GM19239 (cell line): Measurements from ENCODE around the gene ZFYVE21.

Source experiments
- DNase-seq: peaks from one replicate; pipeline ENCODE4 v3.0.0; 2011; ENCODE audit warnings: low spot score; ENCODE audit not compliant: insufficient read length
- FAIRE-seq: peaks from 2 replicates; lab custom pipeline; 2011; peaks lifted over from hg19 to GRCh38; lab: Jason Lieb, UNC

The ZFYVE21 gene

DNA sequence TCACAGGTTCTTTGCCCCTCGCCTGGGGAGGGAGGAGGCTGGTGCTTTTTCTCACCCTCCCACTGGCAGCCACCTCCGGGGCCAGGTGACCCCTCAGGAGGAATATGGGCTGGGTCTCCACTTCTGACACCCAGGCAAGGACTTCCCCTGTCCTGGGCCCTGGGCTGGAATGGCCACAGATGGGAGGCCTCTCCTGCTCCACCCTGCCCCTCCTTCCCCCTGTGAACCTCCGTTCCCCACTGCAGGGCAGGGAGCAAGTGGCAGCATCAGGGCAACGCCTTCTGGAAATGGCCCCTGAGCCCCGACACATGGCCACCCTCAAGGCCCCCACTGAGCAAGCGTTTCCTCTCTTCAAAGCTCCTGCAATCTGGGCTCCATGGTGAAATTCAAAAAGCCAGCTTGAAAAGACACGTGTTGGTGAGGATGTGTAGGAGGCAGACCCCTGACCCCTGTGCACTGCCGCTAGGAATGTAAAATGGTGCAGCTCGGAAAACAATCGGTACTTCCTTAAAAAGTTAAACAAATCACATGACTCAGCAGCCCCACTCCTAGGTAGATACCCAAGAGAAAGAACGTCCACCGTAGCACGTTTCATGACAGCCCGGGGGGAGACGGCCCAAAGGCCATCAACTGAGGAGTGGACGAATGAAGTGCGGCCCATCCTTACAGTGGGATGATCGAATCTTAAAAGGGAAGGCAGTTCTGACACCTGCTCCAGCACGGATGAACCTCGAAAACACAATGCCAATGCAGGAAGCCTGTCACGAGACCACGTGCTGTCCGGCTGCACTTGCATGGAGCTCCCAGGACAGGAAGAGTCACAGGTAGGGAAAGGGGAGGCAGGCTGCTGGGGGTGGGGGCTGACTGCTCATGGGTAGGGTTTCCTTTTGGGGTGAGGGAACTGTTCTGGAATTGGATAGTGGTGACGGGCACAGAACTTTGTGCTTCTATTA, 11.9 kb upstream of the ZFYVE21 start:
- FAIRE-seq, result no peak
- no peak for DNase-seq

GRCh38 chr14:103704708-103705107, 10.9 kb upstream of the ZFYVE21 start:
- DNase-seq (no peak), FAIRE-seq (no peak)

DNA sequence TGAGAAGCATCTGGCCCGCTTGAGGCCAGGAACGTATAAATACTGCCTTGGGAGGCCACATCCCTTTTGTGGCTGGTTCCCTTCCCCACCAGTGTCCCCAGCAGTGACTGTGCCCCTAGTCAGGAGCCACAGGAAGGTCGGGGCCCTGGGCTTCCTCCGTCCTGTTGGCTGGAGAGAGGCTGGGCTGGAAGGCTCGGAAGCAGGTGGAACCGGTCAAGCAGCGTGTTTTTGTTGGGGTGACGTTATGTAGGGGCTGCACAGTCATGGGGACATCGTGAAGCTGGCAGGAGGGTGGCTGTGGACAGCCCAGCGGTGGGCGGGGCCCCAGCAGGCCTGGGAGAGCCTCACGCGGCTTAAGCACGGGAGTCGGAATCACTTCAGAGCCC, 10.5 kb upstream of the ZFYVE21 start:
- no peak for FAIRE-seq

DNA sequence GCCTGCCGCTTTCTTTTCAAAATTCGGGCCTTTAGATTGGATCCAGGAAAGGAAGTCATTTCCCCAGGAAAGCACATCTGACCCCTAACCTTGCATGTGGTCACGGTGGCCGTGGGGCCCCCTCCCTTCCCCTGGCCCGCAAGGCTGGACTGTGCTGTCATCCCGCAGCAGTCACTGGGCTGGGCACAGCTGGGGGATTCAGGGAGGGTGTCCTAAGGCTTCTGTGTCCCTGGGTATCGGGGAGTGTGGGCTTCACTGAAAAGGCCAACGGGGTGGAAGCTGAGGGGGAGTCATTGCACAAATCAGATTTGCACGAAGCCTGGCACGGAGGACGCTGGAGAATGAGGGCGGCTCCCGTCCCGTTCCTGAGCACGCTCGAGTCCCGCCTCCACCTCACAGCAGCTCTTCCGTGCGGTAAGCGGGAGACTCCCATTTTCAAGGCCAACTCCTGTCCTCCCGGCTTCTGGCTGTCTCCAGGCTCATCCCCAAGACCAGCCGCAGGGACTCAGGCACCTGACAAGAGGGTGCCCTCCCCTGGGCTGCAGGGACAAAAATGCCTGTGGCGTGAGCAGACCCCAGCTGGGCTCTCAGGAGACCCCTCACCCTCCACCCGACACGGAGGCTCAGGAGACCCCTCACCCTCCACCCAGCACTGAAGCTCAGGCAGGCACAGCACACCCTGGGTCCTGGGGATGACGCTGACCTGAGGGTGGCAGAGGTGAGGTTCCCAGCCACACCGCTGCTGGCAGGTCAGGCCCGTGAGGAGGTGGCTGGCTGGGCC, 9.9 kb upstream of the ZFYVE21 start:
- FAIRE-seq (no peak), DNase-seq (no peak)

More for the DNA sequence above, 10.5 kb upstream of the ZFYVE21 start:
- DNase-seq, result no peak

GRCh38 chr14:103706551-103707328, 8.9 kb upstream of the ZFYVE21 start:
- DNase-seq (no peak), FAIRE-seq (no peak)

- FAIRE-seq (no peak), DNase-seq (no peak)
Observed at GRCh38 chr14:103707329-103708263, 8.0 kb upstream of the ZFYVE21 start.

DNA sequence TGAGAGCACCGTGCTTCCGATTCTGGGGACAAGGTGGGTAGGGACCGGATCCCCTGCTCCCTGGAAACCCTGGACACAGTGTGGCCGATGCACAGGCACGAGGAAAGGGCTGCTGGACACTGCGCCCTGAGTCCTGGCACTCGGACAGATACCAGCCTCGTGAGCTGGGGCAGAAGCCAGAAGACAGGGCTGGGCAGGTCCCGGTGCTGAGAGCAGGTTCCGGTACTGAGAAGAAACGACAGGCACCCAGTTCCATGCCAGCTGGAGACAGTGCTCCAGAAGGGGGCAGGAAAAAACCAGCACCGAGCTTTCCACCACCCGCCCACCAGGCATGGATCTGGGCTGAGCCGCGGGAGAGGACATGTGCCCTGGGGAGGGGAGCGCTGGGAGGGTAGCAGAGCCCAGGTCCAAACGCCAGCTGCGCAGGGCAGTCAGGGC, 6.8 kb upstream of the ZFYVE21 start:
- no peak for FAIRE-seq
- DNase-seq, result no peak

DNA sequence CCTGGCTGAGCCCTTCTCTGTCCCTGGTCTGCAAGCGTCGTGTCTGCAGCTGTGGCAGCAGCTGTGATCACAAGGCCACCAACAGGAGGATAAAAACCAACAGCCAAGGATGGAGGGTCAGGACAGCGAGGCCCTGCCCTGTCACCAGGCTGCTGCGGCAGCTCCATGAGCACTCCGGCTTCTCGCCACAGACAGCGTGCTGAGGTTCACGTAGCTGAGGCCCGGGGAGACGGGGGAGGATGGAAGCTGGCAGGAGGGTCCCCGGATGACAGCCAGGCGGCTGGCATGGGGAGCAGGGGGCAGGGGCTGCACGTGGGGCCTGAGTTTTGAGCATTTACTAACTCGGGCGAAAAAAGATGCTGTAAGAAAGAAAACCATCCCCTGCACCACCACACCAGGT, 5.8 kb upstream of the ZFYVE21 start:
- DNase-seq (no peak), FAIRE-seq (no peak)

- no peak for DNase-seq
- FAIRE-seq, result no peak
Observed at GRCh38 chr14:103710771-103711377, 4.7 kb upstream of the ZFYVE21 start.

- no peak for DNase-seq
Observed at GRCh38 chr14:103711516-103712431, 3.8 kb upstream of the ZFYVE21 start.

DNA sequence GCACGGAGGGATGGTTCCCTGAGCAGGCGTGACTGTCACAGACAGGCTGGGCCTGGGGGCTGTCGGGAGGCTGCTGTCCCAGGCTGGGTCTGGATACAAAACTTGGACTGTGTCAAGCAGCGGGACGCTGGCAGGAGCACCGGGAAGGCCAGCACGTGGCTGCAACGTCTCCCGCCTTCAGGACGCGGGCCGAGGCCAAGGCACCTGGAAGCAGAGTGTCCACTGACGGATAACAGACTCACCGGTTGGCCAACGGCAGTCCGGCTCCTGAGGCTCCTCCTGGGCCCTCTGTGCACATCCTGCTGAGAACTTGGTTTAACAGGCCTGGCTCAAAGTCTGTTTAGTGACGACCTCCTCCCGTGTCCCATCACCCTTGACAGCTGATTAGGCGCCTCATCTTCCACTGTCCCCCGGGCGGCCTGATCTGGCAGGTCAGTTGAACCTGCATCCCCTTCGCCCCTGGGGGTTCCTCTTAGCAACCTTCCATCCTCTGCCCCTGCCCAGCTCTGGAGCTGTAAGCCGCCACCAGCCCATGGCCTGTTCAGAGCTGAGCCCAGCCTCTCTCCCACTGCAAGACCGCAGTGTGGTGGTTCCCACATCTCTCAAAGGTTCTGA, 2.9 kb upstream of the ZFYVE21 start:
- FAIRE-seq (no peak), DNase-seq (no peak)

More at GRCh38 chr14:103711516-103712431, 3.8 kb upstream of the ZFYVE21 start:
- no peak for FAIRE-seq

DNA sequence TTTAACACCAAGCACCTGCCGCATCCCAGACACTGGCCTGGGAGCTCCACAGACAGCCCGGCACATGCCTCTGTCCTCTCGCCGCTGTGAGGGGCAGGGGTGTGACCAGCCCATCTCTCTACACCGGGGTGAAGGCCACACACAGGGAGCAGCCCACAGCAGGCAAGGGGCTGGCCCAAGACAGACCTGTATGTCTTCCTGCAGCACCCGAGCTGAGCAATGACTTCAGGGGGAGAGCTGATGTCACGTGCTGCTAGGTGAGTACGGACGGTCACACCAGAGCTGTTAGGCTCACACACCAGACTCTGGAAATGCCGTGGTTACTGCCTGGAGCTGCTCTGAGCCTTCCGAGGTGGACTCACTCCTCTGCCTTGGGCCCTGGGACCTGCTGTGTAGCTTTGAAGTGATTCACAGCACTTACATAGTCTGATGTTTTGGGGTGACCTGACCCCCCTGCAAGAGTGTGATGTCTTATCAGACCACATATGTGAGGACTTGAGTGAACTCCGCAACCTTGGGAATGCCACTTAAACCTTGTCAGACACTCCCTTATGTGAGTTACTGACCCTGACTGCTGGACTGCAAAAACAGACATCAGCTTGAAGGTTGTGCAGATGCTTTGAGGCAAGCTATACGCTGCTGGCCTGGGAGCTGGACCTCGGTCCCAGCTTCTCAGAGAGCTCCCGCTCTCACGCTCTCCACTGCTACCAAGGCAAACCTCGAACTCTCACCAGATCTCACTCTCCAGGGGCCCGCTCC, 2.1 kb upstream of the ZFYVE21 start:
- DNase-seq (no peak), FAIRE-seq (no peak)

DNA sequence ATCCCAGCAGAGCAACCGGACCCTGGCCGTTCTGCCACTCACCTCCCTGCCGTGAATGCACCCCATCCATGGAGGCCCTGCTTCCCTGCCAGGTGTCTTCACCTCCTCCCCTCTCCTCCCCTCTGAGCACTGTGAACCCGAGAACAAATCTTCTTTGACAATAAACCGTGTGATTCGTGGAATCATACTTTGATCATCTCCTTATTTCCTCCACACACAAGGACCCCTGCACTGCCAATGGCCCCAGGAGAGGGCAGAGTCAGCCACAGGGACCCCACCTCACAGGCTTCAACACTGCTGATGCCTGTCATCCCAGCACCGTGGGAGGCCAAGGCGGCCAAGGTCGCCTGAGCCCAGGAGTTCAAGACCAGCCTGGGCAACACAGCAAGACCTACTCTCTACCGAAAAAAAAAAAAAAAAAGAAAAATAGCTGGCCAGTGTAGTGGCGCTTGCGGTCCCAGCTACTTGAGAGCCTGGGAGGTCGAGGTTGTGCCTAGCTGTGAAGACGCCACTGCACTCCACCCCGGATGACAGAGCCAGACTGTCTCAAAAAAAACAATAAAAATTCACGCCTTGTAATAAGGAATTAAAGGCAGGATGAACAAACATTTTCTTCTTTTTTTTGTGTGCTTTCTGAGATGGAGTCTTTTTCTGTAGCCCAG, 1.4 kb upstream of the ZFYVE21 start:
- DNase-seq (no peak), FAIRE-seq (peak; percentile 44)

DNA sequence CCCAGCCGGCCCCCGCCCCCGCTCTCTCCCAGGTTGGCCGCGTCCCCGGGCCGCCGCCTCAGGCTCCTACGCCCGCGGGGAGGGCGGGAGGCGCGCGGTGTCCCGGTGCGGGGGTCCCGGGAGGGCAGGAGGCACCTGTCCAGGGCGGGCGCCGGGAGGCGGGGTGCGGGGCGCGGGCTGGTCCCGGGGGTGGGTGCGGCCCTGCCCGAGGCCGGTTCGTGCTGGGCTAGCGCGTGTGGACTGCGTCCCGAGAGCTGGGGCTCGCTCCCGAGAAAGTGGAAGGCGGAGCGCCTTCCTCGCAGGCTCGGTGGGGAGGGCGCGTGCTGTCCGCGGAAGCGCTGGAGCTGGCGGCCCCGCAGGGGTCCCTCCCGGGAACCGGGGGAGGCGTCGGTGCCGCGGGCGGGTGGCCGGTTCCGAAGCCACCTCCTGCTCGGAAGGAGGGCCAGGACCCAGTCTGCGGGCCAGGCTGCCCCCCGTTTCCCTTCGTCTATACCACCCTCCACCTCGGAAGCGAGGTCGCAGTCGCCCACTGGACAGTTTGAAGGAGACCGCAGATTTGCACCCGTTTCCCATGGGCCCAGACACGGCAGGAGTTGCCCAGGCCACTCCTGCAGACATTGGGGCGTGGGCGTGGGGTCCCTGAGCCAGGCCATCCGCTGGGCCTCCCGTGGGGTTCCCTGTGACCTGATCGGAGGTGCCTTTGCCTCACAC, 636 bp downstream of the ZFYVE21 start:
- no peak for FAIRE-seq
- DNase-seq, result peak; percentile 57

GRCh38 chr14:103716899-103717411, 1.3 kb downstream of the ZFYVE21 start:
- DNase-seq (no peak), FAIRE-seq (no peak)
